C4-2B (cell line): ENCODE data around the gene SLC8A2.

ENCODE experiments used
- CTCF ChIP-seq: fragments of 450-650 bp; conservative IDR thresholded peaks from 2 replicates; pipeline ENCODE4 v1.5.1; 2017; ENCODE audit warnings: mild to moderate bottlenecking
- ZFX ChIP-seq: fragments of 450-650 bp; IDR thresholded peaks from 2 replicates; pipeline ENCODE4 v1.6.1; 2017

GRCh38 chr19:47492137-47492533 lies 20.4 kb upstream of the SLC8A2 start:
- TF ChIP-seq CTCF = no peak
- TF ChIP-seq ZFX = no peak
